ENCODE results near the gene ZWILCH. TPM values are rescaled to one million over a fixed set of nuclear protein-coding genes. Genes with fewer than 3 reads are reported as not detected.

Gene ZWILCH
- total RNA-seq, 1 experiment from 2014 or later = 21.6 TPM

DNA sequence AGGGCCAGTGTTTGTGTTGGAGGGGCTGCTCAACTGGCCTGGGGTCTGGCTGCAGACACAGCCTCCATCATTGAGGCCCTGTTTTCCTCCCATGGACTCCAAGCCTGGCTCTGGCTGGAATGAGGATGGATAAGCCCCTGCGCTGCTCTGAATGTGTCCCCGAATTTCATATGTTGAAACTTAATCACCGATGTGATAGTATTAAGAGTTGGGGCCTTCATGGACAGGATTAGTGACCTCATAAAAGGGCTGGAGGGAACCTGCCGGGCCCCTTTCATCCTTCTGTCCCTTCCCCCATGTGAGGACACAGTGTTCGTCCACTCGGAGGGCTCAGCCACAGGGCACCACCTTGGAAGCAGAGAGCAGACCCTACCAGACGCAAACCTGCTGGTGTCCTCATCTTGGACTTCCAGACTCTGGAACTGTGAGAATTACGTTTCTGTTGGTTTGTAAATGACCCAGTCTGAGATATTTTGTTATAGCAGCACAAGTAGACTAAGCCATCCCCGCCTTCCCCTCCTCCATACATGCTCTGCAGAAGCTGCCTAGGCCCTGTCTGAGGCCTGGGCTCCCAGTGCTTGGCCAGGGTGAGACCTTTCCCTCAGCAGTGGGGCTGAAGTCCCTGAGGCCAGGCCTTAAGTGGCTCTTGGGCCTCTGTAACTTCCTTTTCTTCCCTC lies 64.5 kb downstream of the ZWILCH start:
- Mint-ChIP-seq H3K4me1 (ENCODE audit: low read depth, unreplicated experiment) (no peaks in the 10 kb centered on the region), H3K9me3 (ENCODE audit: unreplicated experiment) (no peaks in the 10 kb centered on the region), H3K36me3 (ENCODE audit: insufficient read depth, unreplicated experiment) (no peaks in the 10 kb centered on the region), H3K27me3 (ENCODE audit: insufficient read depth, unreplicated experiment) (no peaks in the 10 kb centered on the region), H3K27ac (ENCODE audit: unreplicated experiment) (no peak overlapping the region), H3K4me3 (ENCODE audit: unreplicated experiment) (no peak overlapping the region)
- no peaks in the 10 kb centered on the region for H3K4me1 ChIP-seq
- no TSS peak for BruUV-seq (replicated peaks)
- intact Hi-C loops (cut with micrococcal nuclease; ENCODE audit: unreplicated experiment) = no loop called here
- CTCF ChIA-PET = interaction anchor here (0.7 kb wide), 1 partner anchor 11 kb away, joined by 4 read pairs; no protein-coding TSS in a partner anchor
- no peak overlapping the region for H3K4me3 ChIP-seq (ENCODE audit: low read depth, low read length)
- TF ChIP-seq, protein P1, sequence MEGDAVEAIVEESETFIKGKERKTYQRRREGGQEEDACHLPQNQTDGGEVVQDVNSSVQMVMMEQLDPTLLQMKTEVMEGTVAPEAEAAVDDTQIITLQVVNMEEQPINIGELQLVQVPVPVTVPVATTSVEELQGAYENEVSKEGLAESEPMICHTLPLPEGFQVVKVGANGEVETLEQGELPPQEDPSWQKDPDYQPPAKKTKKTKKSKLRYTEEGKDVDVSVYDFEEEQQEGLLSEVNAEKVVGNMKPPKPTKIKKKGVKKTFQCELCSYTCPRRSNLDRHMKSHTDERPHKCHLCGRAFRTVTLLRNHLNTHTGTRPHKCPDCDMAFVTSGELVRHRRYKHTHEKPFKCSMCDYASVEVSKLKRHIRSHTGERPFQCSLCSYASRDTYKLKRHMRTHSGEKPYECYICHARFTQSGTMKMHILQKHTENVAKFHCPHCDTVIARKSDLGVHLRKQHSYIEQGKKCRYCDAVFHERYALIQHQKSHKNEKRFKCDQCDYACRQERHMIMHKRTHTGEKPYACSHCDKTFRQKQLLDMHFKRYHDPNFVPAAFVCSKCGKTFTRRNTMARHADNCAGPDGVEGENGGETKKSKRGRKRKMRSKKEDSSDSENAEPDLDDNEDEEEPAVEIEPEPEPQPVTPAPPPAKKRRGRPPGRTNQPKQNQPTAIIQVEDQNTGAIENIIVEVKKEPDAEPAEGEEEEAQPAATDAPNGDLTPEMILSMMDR (IDR thresholded peaks at IDR 0.05; ENCODE audit: insufficient read depth in 1 of 2, low read depth in 1 of 2, low read length in 1 of 2, severe bottlenecking in 1 of 2, unreplicated experiment in 1 of 2) = no peak
- H3K36me3 ChIP-seq (ENCODE audit: control insufficient read depth, insufficient read depth, low read length) = no peaks in the 10 kb centered on the region
- POLR2A ChIA-PET = no interaction called here
- DNase-seq = no peak
- H3K9me3 ChIP-seq = no peaks in the 10 kb centered on the region
- no peaks in the 10 kb centered on the region for H3K27me3 ChIP-seq (replicated peaks; ENCODE audit: control insufficient read depth, insufficient read depth, low read length)

DNA sequence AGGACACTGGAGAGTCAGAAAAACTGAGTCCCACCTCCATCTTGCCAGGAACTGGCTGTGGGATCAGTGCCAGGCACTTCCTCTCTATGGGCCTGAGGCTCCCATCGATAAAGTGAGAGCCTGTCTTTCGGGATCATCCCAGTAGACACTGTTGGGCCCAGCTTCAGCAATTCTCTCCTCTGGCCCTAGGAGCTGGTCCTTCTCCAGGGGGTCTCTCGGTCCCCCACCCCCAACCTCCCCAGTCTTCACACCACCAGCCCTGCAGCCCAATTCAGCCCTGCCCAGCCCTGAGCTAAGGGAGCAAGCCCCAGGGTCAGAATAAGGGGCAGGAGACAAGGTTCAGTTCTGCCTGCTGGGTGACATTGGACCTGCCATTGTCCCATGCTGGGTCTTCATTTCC lies 65.2 kb downstream of the ZWILCH start:
- TF ChIP-seq, protein P1 (IDR thresholded peaks at IDR 0.05; ENCODE audit: insufficient read depth in 1 of 2, low read depth in 1 of 2, low read length in 1 of 2, severe bottlenecking in 1 of 2, unreplicated experiment in 1 of 2) = no peak
- Mint-ChIP-seq H3K27ac (ENCODE audit: unreplicated experiment) (no peak overlapping the region), H3K9me3 (ENCODE audit: unreplicated experiment) (no peaks in the 10 kb centered on the region), H3K36me3 (ENCODE audit: insufficient read depth, unreplicated experiment) (no peaks in the 10 kb centered on the region), H3K4me1 (ENCODE audit: low read depth, unreplicated experiment) (no peaks in the 10 kb centered on the region), H3K4me3 (ENCODE audit: unreplicated experiment) (no peak overlapping the region), H3K27me3 (ENCODE audit: insufficient read depth, unreplicated experiment) (no peaks in the 10 kb centered on the region)
- no TSS peak for BruUV-seq (replicated peaks)
- ChIA-PET POLR2A (no interaction called here), CTCF (no interaction called here)
- no peaks in the 10 kb centered on the region for H3K4me1 ChIP-seq
- H3K27me3 ChIP-seq (replicated peaks; ENCODE audit: control insufficient read depth, insufficient read depth, low read length) = no peaks in the 10 kb centered on the region
- H3K36me3 ChIP-seq (ENCODE audit: control insufficient read depth, insufficient read depth, low read length) = no peaks in the 10 kb centered on the region
- no peaks in the 10 kb centered on the region for H3K9me3 ChIP-seq
- intact Hi-C loops (cut with micrococcal nuclease; ENCODE audit: unreplicated experiment) = no loop called here
- no peak for DNase-seq
- H3K4me3 ChIP-seq (ENCODE audit: low read depth, low read length) = no peak overlapping the region

DNA sequence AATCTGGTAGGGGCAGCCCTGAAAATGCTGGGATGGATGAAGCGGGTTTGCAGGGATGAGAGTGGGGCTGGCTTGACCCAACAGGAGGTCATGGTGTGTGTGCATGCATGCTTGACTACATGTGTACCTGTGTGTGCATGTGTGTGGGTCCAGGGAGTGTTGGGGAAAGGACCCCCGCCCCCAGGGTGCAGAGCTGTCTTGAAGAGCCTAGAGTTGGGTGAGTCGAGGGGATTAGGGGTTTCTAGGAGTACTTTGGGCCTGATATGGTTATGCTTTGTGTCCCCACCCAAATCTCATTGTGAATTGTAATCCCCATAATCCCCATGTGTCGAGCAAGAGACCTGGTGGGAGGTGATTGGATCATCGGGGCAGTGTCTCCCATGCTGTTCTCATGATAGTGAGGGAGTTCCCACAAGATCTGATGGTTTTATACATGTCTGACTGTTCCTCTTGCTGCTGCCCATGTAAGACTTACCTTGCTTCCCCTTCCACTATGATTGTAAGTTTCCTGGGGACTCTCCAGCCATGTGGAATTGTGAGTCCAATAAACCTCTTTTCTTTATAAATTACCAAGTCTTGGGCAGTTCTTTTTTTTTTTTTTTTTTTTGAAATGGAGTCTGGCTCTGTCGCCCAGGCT lies 65.8 kb downstream of the ZWILCH start:
- TF ChIP-seq, protein P1 (IDR thresholded peaks at IDR 0.05; ENCODE audit: insufficient read depth in 1 of 2, low read depth in 1 of 2, low read length in 1 of 2, severe bottlenecking in 1 of 2, unreplicated experiment in 1 of 2) = no peak
- no TSS peak for BruUV-seq (replicated peaks)
- Histone ChIP-seq H3K36me3 (ENCODE audit: control insufficient read depth, insufficient read depth, low read length) (no peaks in the 10 kb centered on the region), H3K4me3 (ENCODE audit: low read depth, low read length) (no peak overlapping the region), H3K27me3 (replicated peaks; ENCODE audit: control insufficient read depth, insufficient read depth, low read length) (no peaks in the 10 kb centered on the region), H3K4me1 (no peaks in the 10 kb centered on the region), H3K9me3 (no peaks in the 10 kb centered on the region)
- CTCF ChIA-PET = no interaction called here
- no peaks in the 10 kb centered on the region for H3K9me3 Mint-ChIP-seq (ENCODE audit: unreplicated experiment)
- intact Hi-C loops (cut with micrococcal nuclease; ENCODE audit: unreplicated experiment) = no loop called here
- no peak overlapping the region for H3K27ac Mint-ChIP-seq (ENCODE audit: unreplicated experiment)
- no peak overlapping the region for H3K4me3 Mint-ChIP-seq (ENCODE audit: unreplicated experiment)
- POLR2A ChIA-PET = no interaction called here
- no peaks in the 10 kb centered on the region for H3K27me3 Mint-ChIP-seq (ENCODE audit: insufficient read depth, unreplicated experiment)
- H3K4me1 Mint-ChIP-seq (ENCODE audit: low read depth, unreplicated experiment) = no peaks in the 10 kb centered on the region
- H3K36me3 Mint-ChIP-seq (ENCODE audit: insufficient read depth, unreplicated experiment) = no peaks in the 10 kb centered on the region
- no peak for DNase-seq

All from Caco-2 (cell line).